ENCODE measurements around the gene ZNF417. TPM values are rescaled to one million over a fixed set of nuclear protein-coding genes. Genes with fewer than 3 reads are reported as not detected.
"Not testable (repeated sequence)": the region's sequence is repeated elsewhere in the genome, so short reads cannot be mapped to it uniquely, and the experiment has no call there.

The ZNF417 gene
- total RNA-seq, 3 donors from 2014 or later, result 10.1 to 28.7 (median 14.4) TPM

DNA sequence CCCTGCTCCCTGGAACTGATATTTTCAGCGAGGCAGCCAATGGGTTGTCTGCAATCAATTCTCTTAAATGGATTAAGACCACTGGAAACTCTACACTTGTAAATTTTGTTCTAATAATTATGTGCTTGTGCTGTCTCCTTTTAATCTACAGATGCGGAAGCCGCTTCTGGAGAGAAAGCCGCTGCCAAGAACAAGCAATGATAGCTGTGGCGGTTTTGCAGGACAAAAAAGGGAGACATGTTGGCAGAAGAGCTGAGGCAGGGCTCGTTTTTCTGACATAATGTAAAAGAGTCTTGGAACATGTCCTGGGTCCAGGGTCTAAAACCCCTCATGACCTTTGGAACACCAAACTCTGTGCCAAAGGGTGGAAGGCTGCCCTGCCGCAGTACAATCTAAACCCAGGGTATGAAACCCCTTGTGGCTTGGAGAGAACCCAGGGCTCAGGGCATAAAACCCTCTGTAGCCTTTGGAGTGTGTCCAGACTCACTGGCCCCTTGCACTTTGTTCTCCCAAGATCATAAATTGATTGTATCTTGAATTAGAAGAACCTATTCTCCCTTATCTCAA, 12.7 kb downstream of the ZNF417 start:
- intact Hi-C loops (cut with DNase I; ENCODE audit: low total_unique reads), result no loop called here
- Histone ChIP-seq H3K9me3 (peaks cover 15 to 68% of the 10 kb centered on the region in 2 donors), H3K4me3 (no peak overlapping the region), H3K27ac (no peak overlapping the region), H3K4me1 (no peaks in the 10 kb centered on the region), H3K27me3 (no peaks in the 10 kb centered on the region), H3K36me3 (no peaks in the 10 kb centered on the region)
- TF ChIP-seq, protein P1, sequence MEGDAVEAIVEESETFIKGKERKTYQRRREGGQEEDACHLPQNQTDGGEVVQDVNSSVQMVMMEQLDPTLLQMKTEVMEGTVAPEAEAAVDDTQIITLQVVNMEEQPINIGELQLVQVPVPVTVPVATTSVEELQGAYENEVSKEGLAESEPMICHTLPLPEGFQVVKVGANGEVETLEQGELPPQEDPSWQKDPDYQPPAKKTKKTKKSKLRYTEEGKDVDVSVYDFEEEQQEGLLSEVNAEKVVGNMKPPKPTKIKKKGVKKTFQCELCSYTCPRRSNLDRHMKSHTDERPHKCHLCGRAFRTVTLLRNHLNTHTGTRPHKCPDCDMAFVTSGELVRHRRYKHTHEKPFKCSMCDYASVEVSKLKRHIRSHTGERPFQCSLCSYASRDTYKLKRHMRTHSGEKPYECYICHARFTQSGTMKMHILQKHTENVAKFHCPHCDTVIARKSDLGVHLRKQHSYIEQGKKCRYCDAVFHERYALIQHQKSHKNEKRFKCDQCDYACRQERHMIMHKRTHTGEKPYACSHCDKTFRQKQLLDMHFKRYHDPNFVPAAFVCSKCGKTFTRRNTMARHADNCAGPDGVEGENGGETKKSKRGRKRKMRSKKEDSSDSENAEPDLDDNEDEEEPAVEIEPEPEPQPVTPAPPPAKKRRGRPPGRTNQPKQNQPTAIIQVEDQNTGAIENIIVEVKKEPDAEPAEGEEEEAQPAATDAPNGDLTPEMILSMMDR (IDR thresholded peaks at IDR 0.05), result no peak
- TF ChIP-seq POLR2AphosphoS5 (IDR thresholded peaks at IDR 0.05) (no peak), POLR2A (IDR thresholded peaks at IDR 0.05) (no peak)
- DNase-seq (ENCODE audit: low spot score in 2 of 2), result no peak

DNA sequence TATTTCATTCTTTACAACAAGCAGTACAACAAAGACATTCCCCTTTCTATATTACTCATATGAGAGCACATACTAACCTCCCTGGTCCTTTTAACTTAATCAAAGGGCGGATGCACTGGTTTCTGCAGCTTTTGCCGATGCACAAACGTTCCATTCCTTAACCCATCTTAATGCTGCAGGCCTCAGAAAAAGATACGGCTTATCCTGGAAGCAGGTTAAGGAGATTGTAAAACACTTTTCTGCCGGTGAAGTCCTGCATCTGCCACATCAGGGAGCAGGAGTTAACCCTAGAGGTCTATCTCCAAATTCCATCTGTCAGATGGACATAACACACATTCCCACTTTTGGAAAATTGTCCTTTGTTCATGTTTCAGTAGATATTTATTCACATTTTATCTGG, 16.1 kb downstream of the ZNF417 start:
- H3K9me3 ChIP-seq, result peaks cover 9 to 65% of the 10 kb centered on the region in 2 donors
- TF ChIP-seq, protein P1 (IDR thresholded peaks at IDR 0.05), result no peak
- no peak for TF ChIP-seq POLR2AphosphoS5 (IDR thresholded peaks at IDR 0.05)
- TF ChIP-seq POLR2A (IDR thresholded peaks at IDR 0.05), result no peak
- H3K27ac ChIP-seq, result no peak overlapping the region
- intact Hi-C loops (cut with DNase I; ENCODE audit: low total_unique reads), result no loop called here
- no peak for DNase-seq (ENCODE audit: low spot score in 2 of 2)
- no peaks in the 10 kb centered on the region for H3K36me3 ChIP-seq
- H3K4me3 ChIP-seq, result no peak overlapping the region
- H3K4me1 ChIP-seq, result no peaks in the 10 kb centered on the region
- H3K27me3 ChIP-seq, result no peaks in the 10 kb centered on the region

GRCh38 chr19:57890706-57891105, 25.7 kb downstream of the ZNF417 start:
- H3K27me3 ChIP-seq; intact Hi-C loops (cut with DNase I; ENCODE audit: low total_unique reads); DNase-seq (ENCODE audit: low spot score in 2 of 2); H3K36me3 ChIP-seq; H3K4me3 ChIP-seq; H3K4me1 ChIP-seq; H3K27ac ChIP-seq: not testable (repeated sequence)
- peaks cover 4 to 54% of the 10 kb centered on the region in 2 donors for H3K9me3 ChIP-seq

DNA sequence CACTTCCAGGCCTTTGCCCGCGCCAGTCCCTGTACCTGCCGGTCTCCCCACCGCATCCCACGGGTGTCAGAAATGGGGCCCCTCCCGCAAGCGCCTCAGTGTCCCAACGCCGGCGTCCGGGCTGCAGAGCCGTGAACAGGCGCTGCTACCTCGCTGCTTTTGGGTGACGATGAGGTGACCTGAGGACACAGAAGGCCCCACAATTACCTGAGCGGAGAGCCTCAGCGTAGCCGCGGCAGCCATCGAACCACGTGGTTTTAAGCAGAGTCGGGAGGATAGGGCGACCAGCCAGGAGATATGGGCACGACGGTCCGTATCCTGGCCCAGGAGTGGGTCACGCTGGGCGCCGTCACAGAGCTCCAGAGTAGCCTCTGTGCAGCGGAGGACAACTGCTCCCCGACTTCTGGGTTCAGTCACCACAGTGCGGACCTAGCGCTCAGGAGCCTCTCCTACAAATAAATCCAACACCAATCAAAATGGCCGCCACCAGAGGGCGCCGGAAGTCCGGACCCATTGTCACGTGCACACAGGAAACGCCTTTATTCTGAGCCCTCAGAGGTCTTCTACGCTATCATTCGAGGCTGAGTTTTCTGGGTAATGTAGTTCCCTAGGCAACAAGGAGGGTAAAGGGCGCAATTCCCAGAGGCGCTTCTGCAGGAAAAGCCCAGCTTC, 27.7 kb downstream of the ZNF417 start, which contains the start of gene ZNF814:
ZNF814 (minus strand) TSS at position 478 of the 672 bp plus-strand sequence; CDS start at position 243, 235 bp downstream.
- Histone ChIP-seq H3K4me3 (peak within 1 kb of the TSS; percentile 37 to 78 (median 67)), H3K36me3 (no peaks in the 10 kb centered on the region), H3K4me1 (peaks cover 0 to 4% of the 10 kb centered on the region in 2 donors), H3K27me3 (no peaks in the 10 kb centered on the region), H3K9me3 (peaks cover 24 to 56% of the 10 kb centered on the region in 2 donors), H3K27ac (peak within 1 kb of the TSS; percentile 64 to 76)
- peak; percentile 86 to 89 for DNase-seq (ENCODE audit: low spot score in 2 of 2)
- intact Hi-C loops (cut with DNase I; ENCODE audit: low total_unique reads), result no loop called here
- TF ChIP-seq POLR2AphosphoS5 (IDR thresholded peaks at IDR 0.05) (peak; percentile 15 to 59 (median 42)), POLR2A (IDR thresholded peaks at IDR 0.05) (no peak)
- TF ChIP-seq, protein P1 (IDR thresholded peaks at IDR 0.05), result peak; percentile 17 to 50 (median 43)

- DNase-seq (ENCODE audit: low spot score in 2 of 2), result no peak
- intact Hi-C loops (cut with DNase I; ENCODE audit: low total_unique reads), result no loop called here
- Histone ChIP-seq H3K4me1 (peaks cover 0 to 4% of the 10 kb centered on the region in 2 donors), H3K27me3 (no peaks in the 10 kb centered on the region), H3K9me3 (peaks cover 25 to 57% of the 10 kb centered on the region in 2 donors), H3K4me3 (peak overlapping the region; percentile 37 to 78 (median 67)), H3K36me3 (no peaks in the 10 kb centered on the region), H3K27ac (peak overlapping the region; percentile 64 to 76)
- TF ChIP-seq POLR2A (IDR thresholded peaks at IDR 0.05) (no peak), POLR2AphosphoS5 (IDR thresholded peaks at IDR 0.05) (no peak)
- TF ChIP-seq, protein P1 (IDR thresholded peaks at IDR 0.05), result no peak
These were observed 28.3 kb downstream of the ZNF417 start for GRCh38 chr19:57888107-57888559.

Data from breast epithelium (tissue), 4 donors.